Measurements from ENCODE around the gene BAIAP3.

DNA sequence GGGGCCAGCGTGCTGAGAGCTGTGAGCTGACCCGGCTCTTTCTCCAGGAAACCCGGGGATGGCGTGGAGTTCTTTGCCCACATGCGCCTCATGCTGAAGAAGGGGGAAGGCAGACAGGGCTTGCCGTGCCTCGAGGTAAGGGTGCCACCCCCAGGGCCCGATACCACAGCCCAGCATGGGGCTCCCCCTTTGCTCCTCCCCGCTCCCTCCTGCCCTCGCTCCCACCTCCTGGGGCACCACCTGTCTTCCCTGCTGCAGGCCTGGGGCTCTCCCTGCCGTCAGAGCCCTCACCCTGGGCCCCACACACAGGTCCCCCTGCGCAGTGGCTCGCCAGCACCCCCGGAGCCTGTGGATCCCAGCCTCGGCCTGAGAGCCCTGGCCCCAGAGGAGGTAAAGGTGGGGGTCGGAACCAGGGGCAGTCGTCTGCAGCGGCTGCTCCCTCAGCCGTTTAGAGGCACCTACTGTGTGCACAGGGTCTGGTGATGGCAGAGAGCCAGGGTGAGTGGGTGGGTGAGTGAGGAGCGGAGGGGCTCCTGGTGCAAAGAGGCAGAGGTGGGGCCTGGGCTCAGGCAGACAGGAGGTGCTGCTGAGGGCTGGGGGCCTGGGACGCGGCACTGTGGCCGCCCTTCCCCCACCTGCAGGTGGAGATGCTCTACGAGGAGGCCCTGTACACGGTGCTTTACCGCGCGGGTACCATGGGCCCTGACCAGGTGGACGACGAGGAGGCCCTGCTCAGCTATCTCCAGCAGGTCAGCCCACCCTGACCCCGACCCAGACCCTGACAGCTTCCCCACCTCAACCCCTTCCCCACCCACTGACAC lies 5.6 kb downstream of the BAIAP3 start:
- TF ChIP-seq POLR2A (IDR thresholded peaks at IDR 0.05), result no peak
- TF ChIP-seq, protein P1, sequence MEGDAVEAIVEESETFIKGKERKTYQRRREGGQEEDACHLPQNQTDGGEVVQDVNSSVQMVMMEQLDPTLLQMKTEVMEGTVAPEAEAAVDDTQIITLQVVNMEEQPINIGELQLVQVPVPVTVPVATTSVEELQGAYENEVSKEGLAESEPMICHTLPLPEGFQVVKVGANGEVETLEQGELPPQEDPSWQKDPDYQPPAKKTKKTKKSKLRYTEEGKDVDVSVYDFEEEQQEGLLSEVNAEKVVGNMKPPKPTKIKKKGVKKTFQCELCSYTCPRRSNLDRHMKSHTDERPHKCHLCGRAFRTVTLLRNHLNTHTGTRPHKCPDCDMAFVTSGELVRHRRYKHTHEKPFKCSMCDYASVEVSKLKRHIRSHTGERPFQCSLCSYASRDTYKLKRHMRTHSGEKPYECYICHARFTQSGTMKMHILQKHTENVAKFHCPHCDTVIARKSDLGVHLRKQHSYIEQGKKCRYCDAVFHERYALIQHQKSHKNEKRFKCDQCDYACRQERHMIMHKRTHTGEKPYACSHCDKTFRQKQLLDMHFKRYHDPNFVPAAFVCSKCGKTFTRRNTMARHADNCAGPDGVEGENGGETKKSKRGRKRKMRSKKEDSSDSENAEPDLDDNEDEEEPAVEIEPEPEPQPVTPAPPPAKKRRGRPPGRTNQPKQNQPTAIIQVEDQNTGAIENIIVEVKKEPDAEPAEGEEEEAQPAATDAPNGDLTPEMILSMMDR (IDR thresholded peaks at IDR 0.05 in 4 of 5, conservative IDR thresholded peaks at IDR 0.05 in 1 of 5), result no peak
